Measurements from ENCODE around the gene SLC8A1. TPM values are rescaled to one million over a fixed set of nuclear protein-coding genes. Genes with fewer than 3 reads are reported as not detected.

The SLC8A1 gene
- total and polyA plus RNA-seq, 11 donors: 61.9 to 1,521 (median 827) TPM

GRCh38 chr2:40485318-40485717, 33.4 kb upstream of the SLC8A1 start:
- intact Hi-C loops (cut with DNase I): loop anchor here in 2 of 10 donors (5.0 to 10.0 kb wide), 2 partner anchors 33 to 269 kb away; partner anchors contain the start of gene SLC8A1 (in 1 of the 2)
- DNase-seq: no peak
- H3K4me1 ChIP-seq: peaks cover 0 to 75% (median 33%) of the 10 kb centered on the region in 12 donors
- no peak for ATAC-seq
- TF ChIP-seq CTCF (IDR thresholded peaks at IDR 0.05) (no peak), POLR2A (IDR thresholded peaks at IDR 0.05) (no peak)
- H3K9me3 ChIP-seq: peaks cover 0 to 8% (median 0%) of the 10 kb centered on the region in 12 donors
- H3K27me3 ChIP-seq: no peaks in the 10 kb centered on the region
- H3K36me3 ChIP-seq: no peaks in the 10 kb centered on the region
- no peak overlapping the region for H3K4me3 ChIP-seq
- 54 to 62% (median 58%) methylated on average over 2 of the region's 2 CpGs for WGBS, 4 donors
- peak overlapping the region in 1 of 12 donors; percentile 5 for H3K27ac ChIP-seq

DNA sequence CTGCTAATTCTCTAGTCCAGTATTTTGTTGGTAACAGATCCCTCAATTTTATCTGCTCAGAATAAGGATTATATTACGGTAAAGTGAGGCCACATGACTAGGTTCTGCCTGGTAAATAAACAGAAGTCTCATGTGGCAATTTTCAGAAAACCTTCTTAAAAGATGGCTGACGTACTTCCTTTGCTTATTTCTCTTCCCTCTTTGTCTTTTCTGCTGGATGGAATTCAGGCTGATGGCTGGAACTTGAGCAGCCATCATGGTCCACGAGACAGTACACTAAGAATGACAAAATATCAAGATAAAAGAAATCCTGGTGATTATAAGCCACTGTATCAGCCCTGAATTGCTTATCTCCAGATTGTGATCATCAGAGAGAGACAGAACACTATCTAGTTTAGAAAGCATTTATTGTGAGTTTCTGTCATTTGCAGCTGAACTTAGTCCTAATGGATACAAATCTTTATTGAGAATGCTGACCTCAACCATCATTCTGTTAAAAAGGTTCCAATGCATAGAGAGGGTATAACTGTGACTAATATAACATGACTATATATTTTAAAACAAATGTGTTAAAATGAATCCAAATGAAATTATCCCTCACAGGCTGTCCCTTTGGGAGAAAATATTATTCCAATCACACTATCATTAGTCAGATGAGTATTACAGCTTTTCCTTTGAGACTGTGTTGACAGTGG, 31.8 kb upstream of the SLC8A1 start:
- H3K27ac ChIP-seq: peak overlapping the region in 1 of 12 donors; percentile 89
- no peak for ATAC-seq
- no peaks in the 10 kb centered on the region for H3K36me3 ChIP-seq
- peaks cover 0 to 8% (median 0%) of the 10 kb centered on the region in 12 donors for H3K9me3 ChIP-seq
- H3K4me1 ChIP-seq: peaks cover 0 to 73% (median 27%) of the 10 kb centered on the region in 12 donors
- H3K4me3 ChIP-seq: no peak overlapping the region
- TF ChIP-seq CTCF (IDR thresholded peaks at IDR 0.05) (no peak), POLR2A (IDR thresholded peaks at IDR 0.05) (no peak)
- intact Hi-C loops (cut with DNase I): loop anchor here in 1 of 10 donors (10.0 kb wide), 1 partner anchor 271 kb away; no protein-coding TSS in a partner anchor
- 66 to 73% (median 70%) methylated on average over 3 of the region's 3 CpGs for WGBS, 4 donors
- DNase-seq: no peak
- no peaks in the 10 kb centered on the region for H3K27me3 ChIP-seq

- intact Hi-C loops (cut with DNase I): loop anchor here in 1 of 10 donors (10.0 kb wide), 1 partner anchor 274 kb away; no protein-coding TSS in a partner anchor
- Histone ChIP-seq H3K9me3 (peaks cover 0 to 8% (median 0%) of the 10 kb centered on the region in 12 donors), H3K27me3 (no peaks in the 10 kb centered on the region), H3K4me3 (no peak overlapping the region), H3K27ac (peak overlapping the region in 5 of 12 donors; percentile 0 to 89 (median 12)), H3K36me3 (no peaks in the 10 kb centered on the region), H3K4me1 (peaks cover 0 to 69% (median 32%) of the 10 kb centered on the region in 12 donors)
- ATAC-seq: no peak
- DNase-seq: no peak
- WGBS, 4 donors: 50 to 69% (median 56%) methylated on average over 5 of the region's 5 CpGs
- TF ChIP-seq POLR2A (IDR thresholded peaks at IDR 0.05) (no peak), CTCF (IDR thresholded peaks at IDR 0.05) (no peak)
These were observed 28.7 kb upstream of the SLC8A1 start for GRCh38 chr2:40480596-40480995.

GRCh38 chr2:40480073-40480472, 28.2 kb upstream of the SLC8A1 start:
- peaks cover 0 to 65% (median 32%) of the 10 kb centered on the region in 12 donors for H3K4me1 ChIP-seq
- H3K27me3 ChIP-seq: no peaks in the 10 kb centered on the region
- H3K27ac ChIP-seq: peak overlapping the region in 6 of 12 donors; percentile 0 to 89 (median 20)
- ATAC-seq: peak in 3 of 4 donors; percentile 35 to 42 (median 36)
- no peak for TF ChIP-seq POLR2A (IDR thresholded peaks at IDR 0.05)
- no peak for TF ChIP-seq CTCF (IDR thresholded peaks at IDR 0.05)
- DNase-seq: no peak
- intact Hi-C loops (cut with DNase I): loop anchor here in 1 of 10 donors (10.0 kb wide), 1 partner anchor 275 kb away; no protein-coding TSS in a partner anchor
- H3K4me3 ChIP-seq: no peak overlapping the region
- H3K36me3 ChIP-seq: no peaks in the 10 kb centered on the region
- H3K9me3 ChIP-seq: peaks cover 0 to 8% (median 0%) of the 10 kb centered on the region in 12 donors
